GM21825 (cell line): ENCODE data around the gene NR1D1.

Experiments used
- ATAC-seq: cut with Tn5 transposase; IDR thresholded peaks from one replicate; pipeline ENCODE4 v1.9.1; 2021; ENCODE audit warnings: mild to moderate bottlenecking, moderate library complexity; ENCODE audit not compliant: unreplicated experiment

NR1D1 gene

GRCh38 chr17:40076591-40076990, 23.8 kb downstream of the NR1D1 start:
- ATAC-seq = no peak

GRCh38 chr17:40075942-40076498, 24.4 kb downstream of the NR1D1 start:
- no peak for ATAC-seq

GRCh38 chr17:40075201-40075941, 25.0 kb downstream of the NR1D1 start:
- ATAC-seq = no peak

- ATAC-seq = no peak
These were observed 25.6 kb downstream of the NR1D1 start for GRCh38 chr17:40074871-40075200.

GRCh38 chr17:40074175-40074512, 26.2 kb downstream of the NR1D1 start:
- ATAC-seq = no peak

- ATAC-seq = no peak
These were observed 26.8 kb downstream of the NR1D1 start for GRCh38 chr17:40073454-40074174.

GRCh38 chr17:40072735-40073346, 27.5 kb downstream of the NR1D1 start:
- ATAC-seq = no peak

- no peak for ATAC-seq
These were observed 28.2 kb downstream of the NR1D1 start for GRCh38 chr17:40072040-40072734.

- ATAC-seq = no peak
These were observed 28.9 kb downstream of the NR1D1 start for GRCh38 chr17:40071313-40072039.

GRCh38 chr17:40070709-40071312, 29.6 kb downstream of the NR1D1 start:
- ATAC-seq = no peak

- no peak for ATAC-seq
These were observed 30.4 kb downstream of the NR1D1 start for GRCh38 chr17:40069751-40070708.

- no peak for ATAC-seq
These were observed 31.3 kb downstream of the NR1D1 start for GRCh38 chr17:40068917-40069750.

GRCh38 chr17:40068584-40068916, 31.8 kb downstream of the NR1D1 start:
- no peak for ATAC-seq

GRCh38 chr17:40068129-40068581, 32.2 kb downstream of the NR1D1 start:
- ATAC-seq = no peak

GRCh38 chr17:40067710-40068109, 32.7 kb downstream of the NR1D1 start:
- no peak for ATAC-seq

- no peak for ATAC-seq
These were observed 34.4 kb downstream of the NR1D1 start for GRCh38 chr17:40065769-40066510.

GRCh38 chr17:40064971-40065768, 35.2 kb downstream of the NR1D1 start:
- ATAC-seq = no peak
